Pulmonary artery endothelial cell (primary cell): ENCODE measurements around the gene SOX8. TPM values are rescaled to one million over a fixed set of nuclear protein-coding genes. Genes with fewer than 3 reads are reported as not detected.
"Not testable (repeated sequence)": the region's sequence is repeated elsewhere in the genome, so short reads cannot be mapped to it uniquely, and the experiment has no call there.

Source experiments
- DNase-seq: peaks from one replicate; pipeline ENCODE4 v3.0.0-alpha.2; 2011; ENCODE audit warnings: low read depth, low spot score
- total RNA-seq: library from RNA; depleted of rRNA; stranded (reverse); fragments of >200 nt; gene quantifications from 2 replicates; pipeline ENCODE4 v1.2.3, GENCODE V29; 2014

Gene SOX8
- total RNA-seq, result 0.25 and 0.99 TPM in 2 replicates

DNA sequence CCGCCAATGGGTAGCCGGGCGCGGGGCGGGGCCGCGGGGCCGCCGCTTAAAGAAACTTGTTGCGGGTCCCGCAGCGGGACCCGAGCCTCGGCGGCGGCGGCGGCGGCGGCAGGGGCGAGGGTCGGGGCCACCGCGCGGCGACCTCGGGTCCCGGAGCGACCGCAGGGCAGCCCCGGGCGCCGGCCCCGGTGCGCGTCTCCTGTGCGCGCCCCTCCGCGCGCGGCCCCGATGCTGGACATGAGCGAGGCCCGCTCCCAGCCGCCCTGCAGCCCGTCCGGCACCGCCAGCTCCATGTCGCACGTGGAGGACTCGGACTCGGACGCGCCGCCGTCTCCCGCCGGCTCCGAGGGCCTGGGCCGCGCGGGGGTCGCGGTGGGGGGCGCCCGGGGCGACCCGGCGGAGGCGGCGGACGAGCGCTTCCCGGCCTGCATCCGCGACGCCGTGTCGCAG lies at the start of gene SOX8:
TSS of gene SOX8 (plus strand) at position 76 of the 450 bp plus-strand sequence. CDS start at position 229, 153 bp downstream.
- no peak for DNase-seq

DNA sequence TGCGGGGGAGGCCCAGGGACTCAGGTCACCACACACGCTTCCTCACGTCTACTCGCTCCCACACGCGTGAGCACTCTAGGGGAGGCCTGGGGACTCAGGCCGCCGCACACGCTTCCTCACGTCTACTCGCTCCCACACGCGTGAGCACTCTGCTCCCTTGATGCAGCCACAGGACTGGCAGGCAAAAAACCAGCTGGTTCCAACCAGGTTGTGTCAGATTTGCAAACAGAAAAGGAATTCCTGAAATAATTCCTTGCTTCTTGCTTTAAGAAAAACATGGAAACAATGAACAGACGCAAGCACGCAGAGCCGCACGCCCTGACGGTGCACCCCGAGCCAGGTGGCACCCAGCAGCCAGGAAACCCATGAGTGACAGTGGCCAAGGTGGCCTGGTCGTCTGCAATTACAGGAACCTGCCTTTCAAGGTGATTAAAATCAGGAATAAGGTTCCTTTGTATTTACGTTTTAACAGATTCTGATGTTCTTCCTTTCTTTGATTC lies 48.7 kb upstream of the SOX8 start:
- no peak for DNase-seq

DNA sequence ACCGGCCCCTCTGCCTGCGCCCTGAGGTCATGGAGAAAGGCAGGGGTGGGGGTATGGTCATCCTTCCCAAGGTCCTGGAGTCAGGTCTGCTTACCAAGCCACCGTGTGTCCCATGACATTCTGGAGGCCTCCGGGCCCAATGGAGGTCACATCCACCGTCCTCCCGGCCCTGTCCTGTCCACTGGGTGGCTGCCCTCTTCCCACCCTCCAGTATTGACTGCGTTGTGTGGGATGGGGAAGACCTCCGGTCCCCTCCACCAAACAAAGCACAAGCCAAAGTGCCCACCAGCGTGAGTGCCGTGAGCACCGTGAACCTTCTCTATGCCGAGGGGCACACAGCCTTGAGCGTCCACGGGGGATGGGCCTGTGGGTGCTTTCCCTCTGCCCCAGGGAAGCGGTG lies 48.0 kb upstream of the SOX8 start:
- DNase-seq, result no peak

DNA sequence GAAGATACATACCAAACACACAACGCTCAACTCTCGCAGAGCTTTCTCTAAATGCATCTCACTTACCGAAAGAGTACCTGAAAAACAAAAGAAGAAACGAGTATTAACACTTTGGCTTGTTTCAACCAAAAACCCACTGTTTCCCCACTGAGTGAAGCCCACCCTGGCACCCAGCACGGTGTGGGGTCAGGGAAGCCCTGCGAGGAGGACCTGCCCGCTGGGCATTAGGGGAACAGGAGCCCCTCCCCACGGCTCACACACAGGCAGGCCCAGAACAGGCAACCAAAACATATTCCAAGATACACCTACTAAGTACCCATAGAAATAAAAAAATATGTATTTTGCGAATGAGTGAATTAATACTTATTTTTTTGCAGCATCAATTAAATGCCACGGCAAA lies 47.4 kb upstream of the SOX8 start:
- DNase-seq, result no peak

DNA sequence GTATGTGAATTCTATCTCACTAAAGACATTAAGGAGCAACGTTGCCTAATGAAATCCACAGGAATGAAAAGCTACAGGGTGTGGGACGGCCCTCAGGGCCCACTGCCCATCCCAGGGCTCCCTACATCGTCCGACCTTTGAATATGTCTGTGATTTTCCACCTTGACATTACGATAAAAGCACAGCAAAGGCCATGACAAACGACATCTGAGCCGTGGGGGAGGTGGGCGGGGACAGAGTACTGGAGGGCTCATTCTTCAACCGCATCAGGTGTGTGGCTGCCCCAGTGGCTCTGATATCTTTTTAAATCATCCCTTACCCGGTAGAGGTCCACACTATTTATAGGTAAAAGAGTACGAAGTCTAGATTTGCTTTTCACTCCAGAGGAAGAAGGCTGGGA lies 45.9 kb upstream of the SOX8 start:
- DNase-seq, result no peak

DNA sequence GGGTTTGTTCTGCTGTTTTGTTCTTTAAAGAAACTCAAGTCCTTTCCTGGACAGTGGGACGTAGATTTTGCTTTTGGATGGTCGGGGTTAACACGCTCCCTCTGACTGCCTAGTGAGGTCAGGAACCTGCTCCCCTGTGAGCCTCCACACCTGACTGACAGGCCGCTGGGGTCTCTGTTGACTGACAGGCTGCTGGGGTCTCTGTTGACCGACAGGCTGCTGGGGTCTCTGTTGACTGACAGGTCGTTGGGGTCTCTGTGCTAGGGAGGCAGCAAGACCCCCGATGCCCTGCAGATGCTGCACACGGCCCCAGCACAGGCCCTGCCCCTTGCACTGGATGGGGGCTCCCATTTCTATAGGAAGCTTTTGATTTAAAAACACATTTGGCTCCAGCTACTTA lies 44.3 kb upstream of the SOX8 start:
- DNase-seq, result no peak

DNA sequence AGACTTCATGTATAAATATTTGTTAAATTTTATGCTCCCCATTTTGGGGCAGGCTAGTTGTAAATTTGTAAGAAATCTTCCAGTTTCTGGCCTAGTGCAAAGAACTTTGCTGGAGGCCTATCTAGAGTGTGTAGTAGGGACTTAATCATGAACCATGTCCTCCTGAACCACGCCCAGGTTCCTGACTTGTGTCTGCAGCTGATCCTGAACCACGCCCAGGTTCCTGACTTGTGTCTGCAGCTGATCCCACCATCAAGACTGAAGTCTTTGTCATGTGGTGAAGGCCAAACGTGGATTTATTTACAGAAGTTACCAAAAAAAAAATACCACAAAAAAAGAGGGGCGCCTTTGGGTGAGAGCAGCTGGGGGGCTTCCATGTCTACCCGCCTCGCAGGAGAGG lies 43.8 kb upstream of the SOX8 start:
- DNase-seq, result no peak

DNA sequence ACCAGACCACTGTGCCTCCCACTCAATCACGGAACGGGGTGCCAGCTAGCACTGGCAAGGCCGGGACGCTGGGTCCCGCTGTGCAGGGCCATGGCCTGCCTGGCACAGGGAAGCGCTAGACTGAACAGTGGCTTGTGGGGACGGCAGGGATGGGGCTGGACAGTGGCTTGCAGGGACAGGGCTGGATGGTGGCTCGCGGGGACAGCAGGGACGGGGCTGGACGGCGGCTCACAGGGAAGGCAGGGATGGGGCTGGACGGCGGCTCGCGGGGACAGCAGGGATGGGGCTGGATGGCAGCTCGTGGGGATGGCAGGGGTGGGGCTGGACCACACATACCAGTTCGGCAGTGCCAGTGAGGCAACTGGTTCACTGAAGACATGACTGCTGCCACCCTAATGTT lies 43.4 kb upstream of the SOX8 start:
- DNase-seq, result no peak

DNA sequence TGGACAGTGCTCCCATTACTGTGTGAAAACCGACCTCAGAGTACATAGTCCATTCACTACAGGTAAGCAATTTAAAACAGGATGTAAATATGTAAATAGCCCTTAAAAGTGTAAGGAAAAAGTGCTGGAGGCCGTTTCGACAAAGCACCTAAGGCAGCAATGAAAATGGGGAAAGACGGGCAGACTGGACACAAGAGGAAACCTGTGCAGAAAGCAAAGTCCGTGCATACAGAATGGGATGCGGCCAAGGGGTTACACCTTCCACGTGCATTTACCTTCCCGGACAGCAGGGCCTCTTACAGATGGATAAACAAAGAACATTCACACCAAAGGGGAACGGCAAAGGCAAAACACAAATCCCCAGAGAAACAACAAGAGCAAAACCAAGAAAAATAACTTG lies 42.8 kb upstream of the SOX8 start:
- DNase-seq, result no peak

DNA sequence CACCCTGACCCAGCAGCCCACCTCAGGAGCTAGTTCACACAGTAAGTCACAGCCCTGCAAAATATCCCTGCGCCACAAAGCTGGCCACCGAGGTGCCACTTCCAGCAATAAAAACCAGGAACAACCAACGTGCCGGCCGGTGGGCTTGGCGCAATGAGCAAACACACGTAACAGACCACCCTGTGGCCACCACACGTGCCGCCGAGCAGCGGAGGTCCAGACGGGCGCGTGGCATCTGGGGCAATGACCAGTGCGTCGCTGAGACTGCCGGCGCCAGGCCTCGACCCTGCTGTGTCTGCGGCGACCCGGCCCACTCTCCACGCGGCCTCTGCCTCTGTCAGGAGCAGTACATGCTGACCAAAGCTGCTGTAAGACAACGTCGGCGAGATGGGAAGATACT lies 42.3 kb upstream of the SOX8 start:
- no peak for DNase-seq

DNA sequence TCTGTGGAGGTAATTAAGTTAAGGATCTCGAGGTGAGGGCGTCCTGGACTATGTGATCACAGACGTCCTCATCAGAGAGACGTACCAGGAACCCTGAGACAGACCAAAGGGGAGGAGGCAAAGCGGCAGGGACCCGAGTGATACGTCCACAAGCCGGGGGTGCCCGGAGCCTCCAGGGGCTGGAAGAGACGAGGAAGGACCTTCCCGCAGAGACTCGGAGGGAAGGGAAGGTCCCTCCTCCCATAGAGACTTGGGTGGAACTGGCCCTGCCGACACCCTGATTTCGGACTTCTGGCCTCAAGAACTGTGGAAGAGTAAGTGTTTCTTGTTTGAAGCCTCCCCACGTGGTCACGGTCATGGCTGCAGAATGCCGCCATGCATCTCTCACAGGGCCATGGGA lies 41.6 kb upstream of the SOX8 start:
- no peak for DNase-seq

DNA sequence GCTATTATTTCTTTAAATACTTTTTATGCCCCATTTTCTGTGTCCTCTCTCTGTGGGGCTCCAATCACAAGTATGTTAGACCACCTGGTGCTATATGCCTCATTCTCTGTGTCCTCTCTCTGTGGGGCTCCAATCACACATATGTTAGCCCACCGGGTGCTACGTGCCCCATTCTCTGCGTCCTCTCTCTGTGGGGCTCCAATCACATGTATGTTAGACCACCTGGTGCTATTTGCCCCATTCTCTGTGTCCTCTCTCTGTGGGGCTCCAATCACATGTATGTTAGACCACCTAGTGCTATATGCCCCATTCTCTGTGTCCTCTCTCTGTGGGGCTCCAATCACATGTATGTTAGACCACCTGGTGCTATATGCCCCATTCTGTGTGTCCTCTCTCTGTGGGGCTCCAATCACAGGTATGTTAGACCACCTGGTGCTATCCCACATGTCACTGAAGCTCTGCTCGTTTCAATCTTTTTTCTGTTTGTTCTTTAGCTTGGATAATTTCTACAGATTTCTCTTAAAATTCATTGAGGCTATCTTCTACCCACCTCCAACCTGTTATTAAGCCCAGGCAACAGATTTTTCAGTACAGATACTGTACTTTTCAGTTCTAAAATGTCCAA lies 39.0 kb upstream of the SOX8 start:
- no peak for DNase-seq

DNA sequence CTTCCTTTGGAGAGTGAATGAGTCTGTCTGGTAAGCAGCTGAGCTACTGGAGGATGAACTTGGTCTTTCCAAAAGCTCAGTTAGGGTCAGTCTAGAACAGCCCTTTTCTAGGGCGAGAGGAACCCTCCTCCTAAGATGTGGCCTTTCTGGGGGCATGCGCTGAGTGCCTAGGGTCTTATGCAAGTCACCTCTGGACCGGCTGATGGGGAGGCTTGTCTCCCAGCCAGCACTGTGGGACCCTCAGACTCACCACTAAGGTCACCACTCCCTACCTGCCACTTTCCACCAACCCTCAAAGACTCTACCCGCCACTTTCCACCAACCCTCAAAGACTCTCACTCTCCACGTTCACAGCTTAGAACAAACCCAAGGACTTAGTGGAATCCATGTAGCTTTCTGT lies 37.6 kb upstream of the SOX8 start:
- DNase-seq, result no peak

DNA sequence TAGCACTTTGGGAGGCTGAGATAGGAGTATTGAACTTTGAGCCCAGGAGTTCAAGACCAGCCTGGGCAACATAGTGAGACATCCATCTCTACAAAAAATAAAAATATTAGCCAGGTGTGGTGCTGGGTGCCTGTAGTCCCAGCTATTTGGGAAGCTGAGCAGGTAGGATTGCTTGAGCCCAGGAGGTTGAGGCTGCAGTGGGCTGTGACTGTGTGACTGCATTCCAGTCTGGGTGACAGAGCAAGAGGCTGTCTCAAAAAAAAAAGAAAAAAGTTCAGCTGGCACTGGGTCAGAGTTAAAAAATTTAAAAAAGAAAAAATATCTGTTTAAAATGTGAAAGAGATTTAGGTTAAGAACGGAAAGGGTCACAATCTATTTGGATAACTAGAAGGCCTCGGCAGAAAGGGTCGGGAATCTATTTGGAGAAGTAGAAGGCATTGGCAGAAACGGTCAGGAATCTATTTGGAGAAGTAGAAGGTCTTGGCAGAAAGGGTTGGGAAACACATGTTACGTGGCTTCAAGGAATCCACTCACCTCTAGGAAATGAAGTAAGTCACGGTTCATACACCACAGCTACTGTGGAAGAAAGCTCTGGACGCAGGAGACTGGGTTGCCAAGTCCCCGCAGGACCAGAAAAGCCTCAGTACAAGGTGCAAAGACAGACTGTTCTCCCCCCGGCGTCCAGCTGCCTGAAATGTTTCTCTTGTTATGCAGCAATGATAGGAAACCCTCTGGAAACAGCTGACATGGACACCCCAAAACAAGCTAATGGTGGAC lies 36.1 kb upstream of the SOX8 start:
- no peak for DNase-seq

DNA sequence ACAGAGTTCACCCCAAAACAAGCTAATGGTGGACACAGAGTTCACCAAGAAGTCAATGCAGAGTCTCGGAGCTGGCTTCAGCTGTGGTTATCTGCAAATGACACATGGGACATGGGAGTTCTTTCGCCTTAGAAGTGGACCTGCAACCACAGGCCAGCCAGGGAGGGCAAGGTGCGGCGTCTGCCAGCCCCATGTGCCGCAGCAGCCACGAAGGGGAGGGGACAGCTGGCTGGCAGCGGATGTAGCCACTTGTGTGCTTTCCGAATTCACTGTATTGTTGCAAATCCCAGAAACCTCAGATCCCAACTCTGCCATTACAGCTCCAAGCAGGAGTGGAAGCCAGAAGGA lies 35.5 kb upstream of the SOX8 start:
- DNase-seq, result no peak

DNA sequence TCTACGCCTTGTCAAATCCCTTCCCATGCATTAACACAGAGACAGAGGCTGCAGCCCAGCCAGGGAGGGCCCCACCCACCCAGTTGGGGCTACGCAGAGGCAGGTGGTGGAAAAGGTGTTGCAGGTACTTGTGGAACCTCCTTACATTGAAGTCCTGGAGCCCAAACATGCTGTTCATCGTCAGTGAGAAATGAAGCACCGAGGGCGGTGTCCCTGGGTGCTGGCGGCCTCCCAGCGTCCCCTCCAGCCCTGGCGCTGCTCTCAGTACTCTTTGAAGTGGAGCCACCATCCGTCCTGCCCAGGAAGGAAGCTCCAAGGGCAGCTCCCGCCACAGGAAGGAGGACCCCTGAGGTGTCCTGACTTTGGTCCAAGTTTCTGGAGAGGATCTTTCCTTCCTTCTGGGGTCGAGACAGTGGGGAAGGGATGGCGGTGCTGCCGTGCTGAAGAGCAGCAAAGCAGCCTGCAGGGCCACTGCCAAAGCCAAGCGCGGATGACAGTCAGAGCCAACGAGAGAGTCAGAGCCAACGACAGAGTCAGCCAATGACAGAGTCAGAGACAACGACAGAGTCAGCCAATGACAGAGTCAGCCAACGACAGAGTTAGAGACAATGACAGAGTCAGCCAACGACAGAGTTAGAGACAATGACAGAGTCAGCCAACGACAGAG lies 34.2 kb upstream of the SOX8 start:
- no peak for DNase-seq

DNA sequence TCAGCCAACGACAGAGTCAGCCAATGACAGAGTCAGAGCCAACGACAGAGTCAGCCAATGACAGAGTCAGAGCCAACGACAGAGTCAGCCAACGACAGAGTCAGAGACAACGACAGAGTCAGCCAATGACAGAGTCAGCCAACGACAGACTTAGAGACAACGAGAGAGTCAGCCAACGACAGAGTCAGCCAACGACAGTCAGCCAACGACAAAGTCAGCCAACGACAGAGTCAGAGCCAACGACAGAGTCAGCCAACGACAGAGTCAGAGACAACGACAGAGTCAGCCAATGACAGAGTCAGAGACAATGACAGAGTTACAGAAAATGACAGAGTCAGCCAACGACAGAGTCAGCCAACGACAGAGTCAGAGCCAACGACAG lies 33.7 kb upstream of the SOX8 start:
- not testable (repeated sequence) for DNase-seq

DNA sequence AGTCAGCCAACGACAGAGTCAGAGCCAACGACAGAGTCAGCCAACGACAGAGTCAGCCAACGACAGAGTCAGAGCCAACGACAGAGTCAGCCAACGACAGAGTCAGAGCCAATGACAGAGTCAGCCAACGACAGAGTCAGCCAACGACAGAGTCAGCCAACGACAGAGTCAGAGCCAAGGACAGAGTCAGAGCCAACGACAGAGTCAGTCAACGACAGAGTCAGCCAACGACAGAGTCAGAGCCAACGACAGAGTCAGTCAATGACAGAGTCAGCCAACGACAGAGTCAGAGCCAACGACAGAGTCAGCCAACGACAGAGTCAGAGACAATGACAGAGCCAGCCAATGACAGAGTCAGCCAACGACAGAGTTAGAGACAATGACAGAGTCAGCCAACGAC lies 32.8 kb upstream of the SOX8 start:
- not testable (repeated sequence) for DNase-seq

DNA sequence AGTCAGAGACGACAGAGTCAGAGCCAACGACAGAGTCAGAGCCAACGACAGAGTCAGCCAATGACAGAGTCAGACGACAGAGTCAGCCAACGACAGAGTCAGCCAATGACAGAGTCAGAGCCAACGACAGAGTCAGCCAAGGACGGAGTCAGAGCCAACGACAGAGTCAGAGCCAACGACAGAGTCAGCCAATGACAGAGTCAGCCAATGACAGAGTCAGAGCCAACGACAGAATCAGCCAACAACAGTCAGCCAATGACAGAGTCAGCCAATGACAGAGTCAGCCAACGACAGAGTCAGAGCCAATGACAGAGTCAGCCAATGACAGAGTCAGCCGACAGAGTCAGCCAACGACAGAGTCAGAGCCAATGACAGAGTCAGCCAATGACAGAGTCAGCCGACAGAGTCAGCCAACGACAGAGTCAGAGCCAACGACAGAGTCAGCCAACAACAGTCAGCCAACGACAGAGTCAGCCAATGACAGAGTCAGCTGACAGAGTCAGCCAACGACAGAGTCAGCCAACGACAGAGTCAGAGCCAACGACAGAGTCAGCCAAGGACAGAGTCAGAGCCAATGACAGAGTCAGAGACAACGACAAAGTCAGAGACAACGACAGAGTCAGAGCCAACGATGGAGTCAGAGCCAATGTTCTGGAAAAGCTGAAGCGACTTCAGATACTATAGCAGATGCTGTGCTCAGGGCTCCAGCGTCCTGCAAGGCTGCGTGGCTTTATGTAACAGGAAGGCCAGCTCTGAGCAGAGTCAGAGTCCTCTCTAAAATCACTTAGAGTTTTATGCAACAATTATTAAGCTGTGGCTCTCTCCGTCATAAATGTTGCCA lies 30.6 kb upstream of the SOX8 start:
- not testable (repeated sequence) for DNase-seq

DNA sequence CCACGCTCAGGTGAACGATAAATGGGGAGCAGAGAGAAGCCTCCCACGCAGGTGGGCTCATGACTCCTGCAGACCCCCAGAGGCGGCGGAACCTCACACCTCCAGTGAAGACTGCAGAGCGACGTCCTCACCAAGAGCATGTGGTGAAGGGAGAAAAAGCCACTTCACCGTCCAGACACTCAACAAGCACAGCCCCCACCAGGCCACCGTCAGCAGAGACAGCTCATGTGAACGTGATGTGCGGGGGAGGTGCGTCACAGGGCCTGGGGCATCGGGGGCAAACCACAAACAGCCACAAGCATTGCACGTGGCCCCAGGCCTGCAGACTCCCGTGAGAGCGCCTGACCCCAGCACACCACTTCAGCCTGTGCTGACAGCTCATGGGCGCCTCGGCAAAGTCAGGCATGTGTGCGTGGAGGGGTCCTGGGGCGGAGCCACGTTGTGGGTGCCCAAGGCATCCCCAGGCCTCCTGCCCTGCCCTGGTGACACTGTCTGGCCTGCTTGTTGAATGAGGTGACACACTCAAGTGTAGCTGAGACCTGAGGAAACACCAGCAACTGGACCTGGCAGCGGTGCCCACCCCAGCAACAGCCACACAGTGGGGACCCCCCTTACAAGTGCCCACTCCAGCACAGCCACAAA lies 29.8 kb upstream of the SOX8 start:
- no peak for DNase-seq

DNA sequence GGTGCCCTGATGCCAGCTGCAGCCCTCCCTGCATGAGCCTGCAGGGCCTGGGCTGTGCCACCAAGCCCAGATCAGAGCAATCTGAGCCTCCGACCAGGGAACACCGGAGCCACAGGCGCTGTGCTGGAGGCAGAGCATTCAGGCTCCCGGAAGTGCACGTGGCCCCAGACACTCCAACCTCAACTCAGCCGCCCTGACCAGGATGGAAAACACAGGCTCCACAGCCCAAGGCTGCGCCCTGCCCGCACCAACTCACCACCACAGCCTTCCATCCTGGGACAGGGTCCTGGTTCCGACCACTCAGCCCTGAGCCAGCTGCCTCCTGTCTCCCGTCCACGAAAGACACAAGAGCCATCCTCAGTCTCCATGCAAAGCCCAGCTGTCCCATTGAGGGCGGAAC lies 29.2 kb upstream of the SOX8 start:
- no peak for DNase-seq
